Caco-2 (cell line): ENCODE data around the gene ABCA13. TPM values are rescaled to one million over a fixed set of nuclear protein-coding genes. Genes with fewer than 3 reads are reported as not detected.

Experiments used
- BruUV-seq: library from RNA; stranded (reverse); fragments of 400-500 nt; replicated peaks from 2 replicates; lab custom pipeline; 2021; lab: Mats Ljungman, UMichigan
- CTCF ChIA-PET: fragments of 300-600 bp; sonication (Branson Sonifier 250); formaldehyde crosslinking; loops from one replicate; lab custom pipeline; 2022; ENCODE audit warnings: antibody characterized with exemption; lab: Charles Lee
- POLR2A ChIA-PET: fragments of 300-600 bp; sonication (Branson Sonifier 250); formaldehyde crosslinking; loops from one replicate; lab custom pipeline; 2022; ENCODE audit warnings: antibody characterized with exemption; lab: Charles Lee
- DNase-seq, 2 experiments: peaks; one replicate each; pipeline versions ENCODE4 v3.0.0 to v3.0.0-alpha.2; 2020 to 2022
- H3K27me3 ChIP-seq: replicated peaks from 2 replicates; pipeline ENCODE4 v1.6.0; 2011; ENCODE audit warnings: low read length; ENCODE audit not compliant: control insufficient read depth, insufficient read depth
- H3K36me3 ChIP-seq: 2 replicates; pipeline ENCODE4 v1.5.1; 2011; ENCODE audit warnings: low read length; ENCODE audit not compliant: control insufficient read depth, insufficient read depth
- H3K4me1 ChIP-seq: fragments of 250-450 bp; sonication (Bioruptor Pico); 2 replicates; pipeline ENCODE4 v1.5.1; 2020; ENCODE audit warnings: mild to moderate bottlenecking
- H3K4me3 ChIP-seq: 2 replicates; pipeline ENCODE4 v1.5.1; 2011; ENCODE audit warnings: low read depth, mild to moderate bottlenecking, control low read depth, low read length
- H3K9me3 ChIP-seq: fragments of 250-450 bp; sonication (Bioruptor Pico); 2 replicates; pipeline ENCODE4 v1.5.1; 2020; ENCODE audit warnings: mild to moderate bottlenecking, moderate library complexity
- H3K27ac Mint-ChIP-seq: one replicate; pipeline ENCODE4 v1.8.0; 2022; ENCODE audit warnings: mixed read lengths; ENCODE audit not compliant: unreplicated experiment
- H3K27me3 Mint-ChIP-seq: one replicate; pipeline ENCODE4 v1.8.0; 2022; ENCODE audit warnings: mixed read lengths; ENCODE audit not compliant: insufficient read depth, unreplicated experiment
- H3K36me3 Mint-ChIP-seq: one replicate; pipeline ENCODE4 v1.8.0; 2022; ENCODE audit warnings: mild to moderate bottlenecking, mixed read lengths; ENCODE audit not compliant: insufficient read depth, unreplicated experiment
- H3K4me1 Mint-ChIP-seq: one replicate; pipeline ENCODE4 v1.8.0; 2022; ENCODE audit warnings: low read depth, mixed read lengths; ENCODE audit not compliant: unreplicated experiment
- H3K4me3 Mint-ChIP-seq: one replicate; pipeline ENCODE4 v1.8.0; 2022; ENCODE audit warnings: mild to moderate bottlenecking, moderate library complexity, mixed read lengths; ENCODE audit not compliant: unreplicated experiment
- H3K9me3 Mint-ChIP-seq: one replicate; pipeline ENCODE4 v1.8.0; 2022; ENCODE audit warnings: mixed read lengths; ENCODE audit not compliant: unreplicated experiment
- intact Hi-C: fragments of 100-400 bp; cut with micrococcal nuclease; formaldehyde crosslinking; loops from one replicate; pipeline ENCODE4 v1.10.0; 2022; ENCODE audit not compliant: unreplicated experiment
- total RNA-seq: library from RNA; stranded (reverse); gene quantifications from 2 replicates; pipeline ENCODE4 v1.2.3, GENCODE V29; 2022
- TF ChIP-seq, protein P1 (sequence below), 2 experiments: fragments of 200-600 bp in 1 of 2; IDR thresholded peaks; 1 replicate in 1 of 2; 2 replicates in 1 of 2; pipeline versions ENCODE4 v1.5.1 to v1.8.0; 2011 to 2022; ENCODE audit warnings: antibody characterized with exemption in 1 of 2, control low read depth in 1 of 2, inconsistent platforms in 1 of 2, low read depth in 1 of 2, low read length in 1 of 2, mild to moderate bottlenecking in 1 of 2, moderate library complexity in 1 of 2; ENCODE audit not compliant: insufficient read depth in 1 of 2, severe bottlenecking in 1 of 2, unreplicated experiment in 1 of 2

The ABCA13 gene
- total RNA-seq, 1 experiment from 2014 or later = 0.07 TPM

DNA sequence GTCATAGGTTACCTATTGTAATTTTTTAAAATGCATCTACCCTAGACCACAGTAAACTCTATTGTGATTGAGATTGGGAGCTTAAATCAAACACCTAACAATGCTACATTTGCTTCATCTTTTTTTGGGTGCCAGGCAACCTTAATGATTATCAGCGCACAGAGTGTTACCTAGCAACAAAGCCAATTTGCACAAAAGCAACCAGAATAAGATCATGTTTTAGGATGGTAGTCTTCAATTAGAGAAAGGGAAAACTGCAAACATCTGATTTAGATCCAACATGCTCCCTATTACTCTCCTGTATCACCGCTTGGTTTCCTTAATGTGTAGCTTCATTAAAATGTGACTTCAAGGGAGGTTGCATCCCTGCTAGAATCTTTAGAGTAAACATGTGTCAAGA, 226.9 kb downstream of the ABCA13 start:
- TF ChIP-seq, protein P1, sequence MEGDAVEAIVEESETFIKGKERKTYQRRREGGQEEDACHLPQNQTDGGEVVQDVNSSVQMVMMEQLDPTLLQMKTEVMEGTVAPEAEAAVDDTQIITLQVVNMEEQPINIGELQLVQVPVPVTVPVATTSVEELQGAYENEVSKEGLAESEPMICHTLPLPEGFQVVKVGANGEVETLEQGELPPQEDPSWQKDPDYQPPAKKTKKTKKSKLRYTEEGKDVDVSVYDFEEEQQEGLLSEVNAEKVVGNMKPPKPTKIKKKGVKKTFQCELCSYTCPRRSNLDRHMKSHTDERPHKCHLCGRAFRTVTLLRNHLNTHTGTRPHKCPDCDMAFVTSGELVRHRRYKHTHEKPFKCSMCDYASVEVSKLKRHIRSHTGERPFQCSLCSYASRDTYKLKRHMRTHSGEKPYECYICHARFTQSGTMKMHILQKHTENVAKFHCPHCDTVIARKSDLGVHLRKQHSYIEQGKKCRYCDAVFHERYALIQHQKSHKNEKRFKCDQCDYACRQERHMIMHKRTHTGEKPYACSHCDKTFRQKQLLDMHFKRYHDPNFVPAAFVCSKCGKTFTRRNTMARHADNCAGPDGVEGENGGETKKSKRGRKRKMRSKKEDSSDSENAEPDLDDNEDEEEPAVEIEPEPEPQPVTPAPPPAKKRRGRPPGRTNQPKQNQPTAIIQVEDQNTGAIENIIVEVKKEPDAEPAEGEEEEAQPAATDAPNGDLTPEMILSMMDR (IDR thresholded peaks at IDR 0.05; ENCODE audit: insufficient read depth in 1 of 2, low read depth in 1 of 2, low read length in 1 of 2, severe bottlenecking in 1 of 2, unreplicated experiment in 1 of 2) = no peak
- H3K4me1 ChIP-seq = no peaks in the 10 kb centered on the region
- Mint-ChIP-seq H3K36me3 (no peaks in the 10 kb centered on the region), H3K4me1 (no peaks in the 10 kb centered on the region), H3K27ac (no peak overlapping the region), H3K27me3 (peaks cover 11% of the 10 kb centered on the region), H3K4me3 (no peak overlapping the region), H3K9me3 (no peaks in the 10 kb centered on the region)
- intact Hi-C loops = no loop called here
- no peak for DNase-seq
- H3K4me3 ChIP-seq = no peak overlapping the region
- ChIA-PET CTCF (no interaction called here), POLR2A (no interaction called here)
- peaks cover 2% of the 10 kb centered on the region; the same call in 1 of the 2 replicates for H3K27me3 ChIP-seq
- BruUV-seq = no TSS peak
- no peaks in the 10 kb centered on the region for H3K9me3 ChIP-seq
- H3K36me3 ChIP-seq = no peaks in the 10 kb centered on the region

DNA sequence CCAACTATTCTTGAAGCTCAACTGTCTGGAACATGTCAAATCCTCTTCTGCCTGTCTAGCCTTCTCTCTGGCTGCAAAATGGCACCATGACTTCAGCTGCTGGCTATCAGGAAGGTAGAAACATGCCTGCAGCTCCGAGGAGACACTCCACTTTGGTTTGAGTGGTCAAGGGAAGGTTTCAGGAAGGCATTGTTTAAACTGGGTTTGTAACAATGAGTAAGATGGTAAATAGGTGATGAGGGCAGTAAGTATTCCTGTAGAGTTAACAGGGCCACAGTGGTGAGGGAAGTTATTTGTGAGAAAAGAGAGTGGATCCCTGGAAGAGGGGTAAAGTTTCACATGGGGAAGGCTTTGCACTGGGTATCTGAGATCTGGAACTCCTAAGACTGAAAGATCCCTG, 231.5 kb downstream of the ABCA13 start:
- H3K36me3 Mint-ChIP-seq = no peaks in the 10 kb centered on the region
- intact Hi-C loops = no loop called here
- no TSS peak for BruUV-seq
- no peaks in the 10 kb centered on the region for H3K36me3 ChIP-seq
- no peaks in the 10 kb centered on the region for H3K27me3 ChIP-seq
- no peak overlapping the region for H3K4me3 Mint-ChIP-seq
- no peak overlapping the region for H3K27ac Mint-ChIP-seq
- ChIA-PET POLR2A (no interaction called here), CTCF (no interaction called here)
- no peaks in the 10 kb centered on the region for H3K9me3 ChIP-seq
- H3K4me1 Mint-ChIP-seq = no peaks in the 10 kb centered on the region
- no peaks in the 10 kb centered on the region for H3K9me3 Mint-ChIP-seq
- no peaks in the 10 kb centered on the region for H3K4me1 ChIP-seq
- TF ChIP-seq, protein P1 (IDR thresholded peaks at IDR 0.05; ENCODE audit: insufficient read depth in 1 of 2, low read depth in 1 of 2, low read length in 1 of 2, severe bottlenecking in 1 of 2, unreplicated experiment in 1 of 2) = no peak
- no peak overlapping the region for H3K4me3 ChIP-seq
- H3K27me3 Mint-ChIP-seq = peaks cover 5% of the 10 kb centered on the region
- no peak for DNase-seq

DNA sequence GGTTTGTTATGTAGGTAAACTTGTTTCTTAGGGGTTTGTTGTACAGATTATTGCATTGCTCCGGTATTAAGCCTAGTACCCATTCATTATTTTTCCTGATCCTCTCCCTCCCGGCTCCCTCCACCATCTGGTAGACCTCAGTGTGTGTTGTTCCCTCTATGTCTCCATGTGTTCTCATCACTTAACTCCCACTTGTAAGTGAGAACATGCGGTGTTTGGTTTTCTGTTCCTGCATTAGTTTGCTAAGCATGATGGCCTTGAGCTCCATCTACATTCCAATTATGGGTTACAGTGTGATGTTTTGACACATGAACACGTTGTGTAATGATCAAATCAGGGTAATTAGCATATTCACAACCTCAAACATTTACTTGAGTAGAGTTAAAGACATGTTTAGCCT, 237.5 kb downstream of the ABCA13 start:
- TF ChIP-seq, protein P1 (IDR thresholded peaks at IDR 0.05; ENCODE audit: insufficient read depth in 1 of 2, low read depth in 1 of 2, low read length in 1 of 2, severe bottlenecking in 1 of 2, unreplicated experiment in 1 of 2) = no peak
- no peak overlapping the region for H3K4me3 ChIP-seq
- Mint-ChIP-seq H3K4me1 (no peaks in the 10 kb centered on the region), H3K9me3 (no peaks in the 10 kb centered on the region), H3K36me3 (no peaks in the 10 kb centered on the region), H3K4me3 (no peak overlapping the region), H3K27me3 (peaks cover 22% of the 10 kb centered on the region), H3K27ac (no peak overlapping the region)
- H3K9me3 ChIP-seq = no peaks in the 10 kb centered on the region
- no peaks in the 10 kb centered on the region for H3K36me3 ChIP-seq
- no peaks in the 10 kb centered on the region for H3K27me3 ChIP-seq
- no peak for DNase-seq
- POLR2A ChIA-PET = no interaction called here
- BruUV-seq = no TSS peak
- H3K4me1 ChIP-seq = no peaks in the 10 kb centered on the region
- CTCF ChIA-PET = no interaction called here
- intact Hi-C loops = no loop called here
